GM12878 (cell line): ENCODE data around the gene TECR.
"Not testable (repeated sequence)": the region's sequence is repeated elsewhere in the genome, so short reads cannot be mapped to it uniquely, and the experiment has no call there.

Experiments
- CBFB ChIP-seq: IDR thresholded peaks from 2 replicates; pipeline ENCODE4 v1.6.1; 2016; ENCODE audit warnings: antibody characterized with exemption, low read depth
- CTCF ChIP-seq, 3 experiments: IDR thresholded peaks in 2 of 3; conservative IDR thresholded peaks in 1 of 3; 2 replicates each; pipeline ENCODE4 v1.5.1; 2011; ENCODE audit warnings: low read depth in 3 of 3, low read length in 3 of 3, mild to moderate bottlenecking in 3 of 3, control low read depth in 2 of 3, moderate library complexity in 2 of 3, inconsistent platforms in 1 of 3, mixed read lengths in 1 of 3; ENCODE audit not compliant: control insufficient read depth in 2 of 3, insufficient read depth in 1 of 3; ENCODE audit errors: extremely low read depth in 1 of 3
- EGR1 ChIP-seq, 2 experiments: IDR thresholded peaks; 1 replicate in 1 of 2; 2 replicates in 1 of 2; pipeline ENCODE4 v1.6.1; 2011 to 2012; ENCODE audit warnings: low read depth in 2 of 2, low read length in 2 of 2, borderline replicate concordance in 1 of 2, mild to moderate bottlenecking in 1 of 2, moderate library complexity in 1 of 2
- POLR2A ChIP-seq: IDR thresholded peaks from 2 replicates; pipeline ENCODE4 v1.6.1; 2011; ENCODE audit warnings: low read depth, mild to moderate bottlenecking, low read length
- RCOR1 ChIP-seq: conservative IDR thresholded peaks from 2 replicates; pipeline ENCODE4 v1.6.1; 2012; ENCODE audit warnings: low read depth, low read length, improper control_type of control experiment
- SMC3 ChIP-seq: IDR thresholded peaks from 2 replicates; pipeline ENCODE4 v1.6.1; 2011; ENCODE audit warnings: low read length, improper control_type of control experiment, borderline replicate concordance
- TBL1XR1 ChIP-seq: IDR thresholded peaks from 2 replicates; pipeline ENCODE4 v1.6.1; 2012; ENCODE audit warnings: low read depth, low read length, improper control_type of control experiment
- ZNF207 ChIP-seq: fragments of 450-650 bp; IDR thresholded peaks from 2 replicates; pipeline ENCODE4 v1.6.1; 2014; ENCODE audit warnings: antibody characterized with exemption, mild to moderate bottlenecking, borderline replicate concordance
- TF ChIP-seq, protein P1 (sequence below): fragments of 150-350 bp; IDR thresholded peaks from 2 replicates; pipeline ENCODE4 v1.6.1; 2014; ENCODE audit warnings: mild to moderate bottlenecking, low read depth, low read length
- TF ChIP-seq, protein P2 (sequence below): IDR thresholded peaks from 2 replicates; pipeline ENCODE4 v1.6.1; 2011; ENCODE audit warnings: low read depth, low read length, improper control_type of control experiment, borderline replicate concordance

GRCh38 chr19:14552006-14552360 is 22.6 kb downstream of the TECR start:
- TF ChIP-seq RCOR1; SMC3; CTCF (IDR thresholded peaks at IDR 0.05 in 2 of 3, conservative IDR thresholded peaks at IDR 0.05 in 1 of 3; ENCODE audit: control insufficient read depth in 2 of 3, extremely low read depth in 1 of 3, insufficient read depth in 1 of 3, low read depth in 3 of 3, low read length in 3 of 3); EGR1 (IDR thresholded peaks at IDR 0.05; ENCODE audit: borderline replicate concordance in 1 of 2, low read depth in 2 of 2, low read length in 2 of 2); ZNF207; CBFB; POLR2A; TBL1XR1: not testable (repeated sequence)
- TF ChIP-seq, protein P1, sequence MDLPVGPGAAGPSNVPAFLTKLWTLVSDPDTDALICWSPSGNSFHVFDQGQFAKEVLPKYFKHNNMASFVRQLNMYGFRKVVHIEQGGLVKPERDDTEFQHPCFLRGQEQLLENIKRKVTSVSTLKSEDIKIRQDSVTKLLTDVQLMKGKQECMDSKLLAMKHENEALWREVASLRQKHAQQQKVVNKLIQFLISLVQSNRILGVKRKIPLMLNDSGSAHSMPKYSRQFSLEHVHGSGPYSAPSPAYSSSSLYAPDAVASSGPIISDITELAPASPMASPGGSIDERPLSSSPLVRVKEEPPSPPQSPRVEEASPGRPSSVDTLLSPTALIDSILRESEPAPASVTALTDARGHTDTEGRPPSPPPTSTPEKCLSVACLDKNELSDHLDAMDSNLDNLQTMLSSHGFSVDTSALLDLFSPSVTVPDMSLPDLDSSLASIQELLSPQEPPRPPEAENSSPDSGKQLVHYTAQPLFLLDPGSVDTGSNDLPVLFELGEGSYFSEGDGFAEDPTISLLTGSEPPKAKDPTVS, result not testable (repeated sequence)
- TF ChIP-seq, protein P2, sequence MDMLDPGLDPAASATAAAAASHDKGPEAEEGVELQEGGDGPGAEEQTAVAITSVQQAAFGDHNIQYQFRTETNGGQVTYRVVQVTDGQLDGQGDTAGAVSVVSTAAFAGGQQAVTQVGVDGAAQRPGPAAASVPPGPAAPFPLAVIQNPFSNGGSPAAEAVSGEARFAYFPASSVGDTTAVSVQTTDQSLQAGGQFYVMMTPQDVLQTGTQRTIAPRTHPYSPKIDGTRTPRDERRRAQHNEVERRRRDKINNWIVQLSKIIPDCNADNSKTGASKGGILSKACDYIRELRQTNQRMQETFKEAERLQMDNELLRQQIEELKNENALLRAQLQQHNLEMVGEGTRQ, result not testable (repeated sequence)
